GM21737 (cell line): ENCODE measurements around the gene TRIM27.
"Not testable (repeated sequence)": the region's sequence is repeated elsewhere in the genome, so short reads cannot be mapped to it uniquely, and the experiment has no call there.

Source experiments
- ATAC-seq: cut with Tn5 transposase; IDR thresholded peaks from one replicate; pipeline ENCODE4 v1.9.1; 2021; ENCODE audit warnings: mild to moderate bottlenecking, moderate library complexity; ENCODE audit not compliant: unreplicated experiment

Gene TRIM27

GRCh38 chr6:28900577-28901256 is 23.1 kb downstream of the TRIM27 start:
- no peak for ATAC-seq

DNA sequence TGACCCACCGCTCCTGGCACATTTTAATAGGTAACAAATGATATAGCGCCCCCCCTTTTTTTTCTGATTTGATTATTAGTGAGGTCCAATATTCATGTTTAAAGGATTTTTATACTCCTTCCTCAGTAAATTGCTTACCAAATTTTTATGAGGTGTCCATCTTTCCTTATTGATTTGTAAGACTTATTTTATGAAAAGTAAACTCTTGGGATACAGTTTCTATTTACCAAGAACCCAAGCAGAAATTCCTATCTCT is 25.1 kb downstream of the TRIM27 start:
- ATAC-seq = no peak

DNA sequence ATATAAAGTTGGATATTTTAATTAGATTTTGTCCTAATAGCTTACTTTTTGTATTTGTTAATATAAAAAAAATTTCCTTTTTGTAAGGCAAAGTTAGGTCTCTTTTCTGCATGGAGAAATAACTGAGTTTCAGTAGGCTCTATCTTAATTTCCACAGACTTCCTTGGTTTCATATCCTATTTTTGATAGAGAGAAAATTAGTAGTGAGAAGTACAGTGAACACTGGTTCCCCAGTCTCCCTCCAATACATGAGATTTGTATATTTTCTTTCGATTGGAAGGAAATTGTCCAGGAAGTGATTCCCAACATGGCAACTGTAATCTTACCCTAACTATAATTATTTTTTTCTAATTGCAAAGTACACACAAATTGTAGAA is 26.4 kb downstream of the TRIM27 start:
- ATAC-seq = no peak

DNA sequence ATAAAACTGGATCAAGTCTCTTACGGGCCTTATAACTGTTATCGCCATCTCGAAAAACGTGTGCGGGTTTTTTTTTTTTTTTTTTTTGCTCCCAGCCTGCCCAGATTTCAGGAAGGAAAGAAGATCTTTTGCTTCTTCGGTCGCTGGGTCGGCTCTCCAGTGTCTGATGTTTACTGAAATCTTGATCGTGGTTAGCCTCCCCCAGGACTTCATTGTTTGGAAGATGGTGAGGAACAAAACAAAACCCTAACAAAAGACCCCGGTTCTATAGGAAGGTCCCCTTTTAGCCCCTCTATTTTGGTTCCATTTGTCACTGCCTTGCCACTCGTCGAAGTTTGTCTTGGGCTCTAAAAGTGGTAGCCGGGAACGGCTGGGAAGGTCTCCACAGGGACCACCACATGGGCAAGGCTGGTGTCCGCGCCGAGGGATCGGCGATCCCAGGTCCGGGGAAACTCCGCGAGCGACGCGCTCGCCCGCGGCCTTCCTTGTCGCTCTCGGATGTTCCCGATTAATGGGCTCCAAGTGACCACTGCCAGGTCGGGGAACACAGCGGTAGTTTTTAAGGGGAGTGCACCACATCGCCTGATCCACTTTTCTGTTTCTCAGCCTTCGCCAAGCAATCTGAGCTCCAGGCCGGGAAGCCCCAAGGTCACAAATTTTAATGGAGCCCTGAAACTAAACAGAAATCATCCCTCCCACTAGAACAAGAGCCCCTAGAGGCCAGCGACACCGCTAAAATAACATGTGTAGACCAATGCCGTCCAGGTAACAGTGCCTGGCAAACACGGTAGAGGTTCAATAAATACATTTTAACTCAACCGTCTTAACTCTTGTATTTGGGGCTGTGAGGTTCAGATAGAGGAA is 27.0 kb downstream of the TRIM27 start:
- peak; percentile 35 for ATAC-seq

DNA sequence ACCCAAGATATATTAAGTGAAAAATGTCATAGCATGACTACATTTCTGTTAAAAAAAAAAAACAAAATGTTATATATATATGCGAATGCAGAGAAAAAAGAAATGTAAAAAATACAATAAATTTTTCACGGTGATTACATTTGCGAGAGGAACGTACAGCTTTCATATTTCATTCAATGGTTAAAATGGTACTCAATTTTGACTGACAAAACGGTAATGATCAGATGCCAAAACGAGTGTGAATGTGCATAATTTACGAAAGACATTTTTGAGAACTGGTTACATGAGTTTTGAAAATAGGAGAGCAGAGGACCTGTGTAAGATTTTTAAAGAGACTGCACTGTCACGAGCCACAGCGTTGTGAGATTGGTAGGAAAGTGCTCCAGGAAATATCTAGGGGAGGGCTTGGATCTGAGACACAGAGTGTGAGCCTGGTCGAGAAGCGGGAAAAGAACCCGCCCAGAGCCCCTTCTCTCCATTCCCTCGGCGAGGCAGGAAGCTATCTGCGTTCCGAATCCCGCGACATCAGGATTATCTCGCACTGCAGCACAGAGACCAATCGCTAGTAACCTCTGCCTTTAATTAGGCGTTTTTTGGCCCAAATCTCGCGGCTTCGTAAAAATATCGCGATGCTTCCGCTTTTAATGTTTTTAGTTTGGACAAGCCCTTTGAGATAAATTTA is 28.5 kb downstream of the TRIM27 start:
- peak; percentile 64 for ATAC-seq

DNA sequence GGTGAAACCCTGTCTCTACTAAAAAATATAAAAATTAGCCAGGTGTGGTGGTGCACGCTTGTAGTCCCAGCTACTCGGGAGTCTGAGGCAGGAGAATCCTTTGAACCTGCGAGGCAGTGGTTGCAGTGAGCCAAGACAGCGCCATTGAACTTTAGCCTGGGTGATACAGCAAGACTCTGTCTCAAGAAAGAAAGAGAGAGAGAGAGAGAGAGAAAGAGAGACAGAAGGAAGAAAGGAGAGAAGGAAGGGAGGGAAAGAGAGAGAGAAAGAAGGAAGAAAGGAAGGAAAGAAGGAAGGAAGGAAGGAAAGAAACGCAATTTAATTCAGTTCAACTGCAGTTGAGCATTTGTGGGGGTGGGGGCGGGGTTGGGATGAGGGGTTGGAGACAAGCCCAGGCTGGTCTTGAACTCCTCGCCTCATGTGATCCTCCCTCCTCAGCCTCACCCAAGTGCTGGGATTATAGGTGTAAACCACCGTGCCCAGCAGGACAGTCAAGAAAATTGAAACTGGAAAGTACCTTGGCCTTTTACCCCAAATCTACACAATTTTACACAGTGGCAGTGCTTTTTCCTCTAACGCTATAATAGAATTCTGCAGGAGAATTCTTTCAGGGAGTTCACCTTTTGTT is 30.5 kb downstream of the TRIM27 start:
- ATAC-seq = no peak

DNA sequence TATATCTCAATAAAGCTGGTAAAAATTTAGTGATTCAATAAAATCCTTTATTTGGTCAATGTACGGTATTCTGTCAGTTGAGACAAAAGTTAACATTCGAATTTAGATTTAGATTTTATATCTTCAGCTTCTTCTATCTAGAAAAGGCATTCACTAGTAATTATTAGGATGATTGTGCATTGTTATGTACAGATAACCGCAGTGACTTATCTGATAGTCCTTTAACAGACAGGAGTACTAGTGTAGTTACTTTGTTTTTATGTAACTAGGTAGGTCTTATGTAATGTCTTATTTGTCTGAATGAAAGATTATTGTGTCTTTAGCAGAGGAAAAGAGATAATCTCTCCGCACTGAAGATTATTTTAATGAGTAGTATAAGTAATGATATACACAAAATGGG is 31.3 kb downstream of the TRIM27 start:
- ATAC-seq = no peak

- no peak for ATAC-seq
These were observed 35.8 kb downstream of the TRIM27 start for GRCh38 chr6:28887796-28888496.

- ATAC-seq = no peak
These were observed 37.7 kb downstream of the TRIM27 start for GRCh38 chr6:28886079-28886439.

- ATAC-seq = no peak
These were observed 39.2 kb downstream of the TRIM27 start for GRCh38 chr6:28884423-28885131.

- ATAC-seq = no peak
These were observed 42.6 kb downstream of the TRIM27 start for GRCh38 chr6:28880894-28881780.

DNA sequence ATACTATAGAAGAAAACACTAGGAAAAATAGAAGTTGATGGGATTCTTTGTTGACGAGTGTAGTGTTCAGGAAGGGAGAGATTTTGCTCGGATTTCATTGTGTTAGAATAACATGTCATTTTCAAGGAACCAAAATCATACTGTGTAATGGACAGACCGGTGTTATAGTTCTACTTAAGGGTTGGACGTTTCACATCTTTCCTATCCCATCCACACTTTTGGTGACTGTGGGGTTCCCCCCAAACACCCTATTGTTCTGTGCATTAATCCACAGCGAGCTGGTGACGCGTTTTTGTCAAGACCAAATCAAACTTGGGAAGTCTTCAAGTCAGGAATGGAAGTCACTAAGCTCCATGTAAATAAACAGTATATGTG is 43.3 kb downstream of the TRIM27 start:
- no peak for ATAC-seq

DNA sequence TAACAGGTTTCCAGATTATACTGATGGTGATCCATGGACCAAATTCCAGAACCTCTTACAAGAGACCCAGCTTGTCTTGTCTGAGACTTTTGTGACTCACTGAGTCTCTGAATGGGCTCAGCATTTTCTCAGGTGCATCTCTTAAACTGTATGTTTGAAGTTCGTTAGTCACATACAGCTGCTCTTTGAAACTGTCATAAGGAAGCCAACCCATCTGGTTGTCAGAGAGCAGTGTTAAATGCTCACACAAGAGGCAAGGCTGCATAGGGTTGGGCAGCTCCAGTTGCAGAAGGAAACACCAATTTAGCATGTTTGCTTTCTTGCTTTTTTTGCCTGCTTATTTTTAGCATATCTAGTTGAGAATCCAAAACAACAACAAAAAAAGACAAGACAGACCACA is 47.1 kb downstream of the TRIM27 start:
- no peak for ATAC-seq

- no peak for ATAC-seq
These were observed 48.5 kb downstream of the TRIM27 start for GRCh38 chr6:28875191-28875747.

DNA sequence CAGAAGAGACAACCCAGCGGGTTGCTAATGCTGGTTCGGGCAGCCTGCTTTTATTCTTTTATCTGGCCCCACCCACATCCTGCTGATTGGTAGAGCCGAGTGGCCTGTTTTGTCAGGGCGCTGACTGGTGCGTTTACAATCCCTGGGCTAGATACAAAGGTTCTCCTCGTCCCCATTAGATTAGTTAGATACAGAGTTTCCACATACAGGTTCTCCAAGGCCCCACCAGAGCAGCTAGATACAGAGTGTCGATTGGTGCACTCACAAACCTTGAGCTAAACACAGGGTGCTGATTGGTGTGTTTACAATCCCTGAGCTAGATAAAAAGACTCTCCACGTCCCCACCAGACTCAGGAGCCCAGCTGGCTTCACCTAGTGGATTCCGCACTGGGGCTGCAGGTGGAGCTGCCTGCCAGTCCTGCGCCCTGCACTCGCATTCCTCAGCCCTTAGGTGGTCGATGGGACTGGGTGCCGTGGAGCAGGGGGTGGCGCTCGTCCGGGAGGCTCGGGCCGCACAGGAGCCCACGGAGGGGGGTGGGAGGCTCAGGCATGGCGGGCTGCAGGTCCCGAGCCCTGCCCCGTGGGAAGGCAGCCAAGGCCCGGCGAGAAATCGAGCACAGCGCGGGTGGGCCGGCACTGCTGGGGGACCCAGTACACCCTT is 51.5 kb downstream of the TRIM27 start:
- ATAC-seq = not testable (repeated sequence)

- no peak for ATAC-seq
These were observed 52.2 kb downstream of the TRIM27 start for GRCh38 chr6:28871335-28872156.

DNA sequence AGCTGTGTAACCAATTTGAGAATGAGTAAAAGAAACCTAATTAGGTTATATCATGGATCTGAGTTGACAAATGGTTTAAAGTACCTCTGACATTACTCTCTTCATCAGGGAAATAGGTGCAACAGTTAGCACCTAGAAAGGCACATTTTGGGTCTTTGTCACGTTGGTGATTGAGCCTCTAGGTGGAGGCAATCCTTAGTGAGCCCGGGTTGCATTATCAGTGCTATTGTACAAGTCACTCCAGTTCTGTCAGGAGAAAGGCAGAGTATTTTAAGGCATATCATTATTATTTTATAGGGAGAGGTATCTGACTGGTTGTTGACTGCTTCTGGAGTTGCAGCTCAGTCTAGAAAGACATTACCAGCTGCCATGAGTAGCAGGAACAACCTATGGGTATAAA is 54.9 kb downstream of the TRIM27 start:
- ATAC-seq = no peak

- ATAC-seq = peak; percentile 6
These were observed 56.7 kb downstream of the TRIM27 start for GRCh38 chr6:28867086-28867409.
